ENCODE data around the gene POLN. TPM values are rescaled to one million over a fixed set of nuclear protein-coding genes. Genes with fewer than 3 reads are reported as not detected.

Gene POLN
- total and polyA plus RNA-seq, 8 donors, result 0.29 to 5.1 (median 1.4) TPM; not detected in 2

DNA sequence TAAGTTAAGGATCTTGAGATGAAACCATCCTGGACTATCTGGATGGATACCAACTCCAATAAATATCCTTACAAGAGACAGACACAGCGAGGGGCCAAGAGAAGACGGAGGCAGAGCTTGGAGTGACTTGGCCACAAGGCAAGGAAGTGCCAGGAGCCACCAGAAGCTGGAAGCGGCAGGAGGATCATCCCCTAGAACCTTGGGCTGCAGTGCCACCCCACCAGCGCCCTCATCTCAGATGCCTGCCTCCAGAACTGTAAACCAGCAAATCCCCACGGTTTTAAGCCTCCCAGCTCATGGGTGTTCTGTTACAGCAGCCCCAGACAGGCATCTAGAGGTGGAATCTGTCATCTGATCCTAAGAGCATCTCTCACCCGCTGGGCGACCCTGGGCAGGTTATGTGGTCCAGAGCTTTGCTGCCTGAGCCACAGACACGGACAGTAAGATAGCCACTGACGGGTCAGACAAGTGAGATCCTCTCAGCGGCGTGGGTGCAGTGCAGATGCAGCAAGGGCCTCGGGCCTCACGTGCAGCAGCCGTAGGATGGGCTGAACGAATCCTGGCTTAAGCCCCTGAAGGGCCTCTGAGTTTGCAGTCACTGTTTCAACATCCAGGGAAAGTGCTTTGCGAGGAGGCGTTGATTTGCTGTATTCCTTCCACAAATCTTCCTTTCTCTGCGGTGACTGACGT is 45.1 kb upstream of the POLN start:
- no peak for DNase-seq
- H3K27me3 ChIP-seq, result no peaks in the 10 kb centered on the region
- H3K9me3 ChIP-seq, result no peaks in the 10 kb centered on the region
- H3K4me3 ChIP-seq, result no peak overlapping the region
- H3K4me1 ChIP-seq, result peaks cover 0 to 2% (median under 1%) of the 10 kb centered on the region in 4 donors
- intact Hi-C loops (cut with DNase I; ENCODE audit: low total_unique reads), result no loop called here
- TF ChIP-seq POLR2A (IDR thresholded peaks at IDR 0.05), result no peak
- no peak for TF ChIP-seq CTCF (IDR thresholded peaks at IDR 0.05)
- TF ChIP-seq POLR2AphosphoS5 (IDR thresholded peaks at IDR 0.05), result no peak
- no peak for TF ChIP-seq EP300 (IDR thresholded peaks at IDR 0.05)
- 75 to 84% (median 79%) methylated on average over 13 to 19 of the region's 19 CpGs for WGBS, 5 donors
- peaks cover 0 to 4% (median 2%) of the 10 kb centered on the region in 4 donors for H3K36me3 ChIP-seq
- no peak overlapping the region for H3K27ac ChIP-seq

DNA sequence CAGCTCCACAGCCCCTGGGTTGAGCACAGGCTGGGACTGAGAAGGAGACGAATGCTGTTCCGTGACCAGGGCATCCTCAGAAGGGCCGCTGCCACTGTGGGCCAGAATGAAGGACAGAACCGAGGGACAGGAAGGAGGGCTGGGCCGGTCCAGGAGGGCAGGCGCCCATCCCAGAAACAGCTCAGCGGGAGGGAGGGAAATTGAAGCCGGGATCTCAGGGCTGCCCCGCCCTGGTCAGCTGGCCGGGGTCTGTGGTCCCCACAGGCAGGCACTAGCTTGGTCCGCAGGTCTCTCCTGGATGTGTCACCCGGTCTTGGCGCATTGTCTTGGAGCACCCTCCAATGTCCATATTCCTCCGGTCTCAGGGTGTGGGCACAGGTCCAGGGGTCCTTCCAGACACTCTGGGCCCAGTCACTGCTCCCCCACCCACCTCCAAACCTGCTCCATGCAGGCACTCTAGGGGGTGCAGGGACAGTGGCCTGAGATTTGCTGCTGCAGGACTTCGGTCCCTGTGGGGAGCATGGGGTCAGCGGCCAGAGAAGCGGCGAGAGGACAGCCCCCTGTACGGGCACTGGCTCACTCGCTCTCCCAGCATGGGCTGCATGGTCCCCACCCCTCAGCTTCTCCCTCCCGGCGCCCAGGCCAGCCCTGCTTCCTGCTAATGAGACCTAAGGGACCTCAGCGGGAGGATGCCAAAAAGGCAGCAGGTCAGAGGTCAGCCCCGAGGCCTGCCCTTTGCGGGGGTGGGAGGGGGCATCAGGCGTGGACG is 43.9 kb upstream of the POLN start:
- Histone ChIP-seq H3K27me3 (no peaks in the 10 kb centered on the region), H3K4me1 (no peaks in the 10 kb centered on the region), H3K27ac (no peak overlapping the region), H3K36me3 (peaks cover 0 to 4% (median 2%) of the 10 kb centered on the region in 4 donors), H3K4me3 (no peak overlapping the region), H3K9me3 (no peaks in the 10 kb centered on the region)
- intact Hi-C loops (cut with DNase I; ENCODE audit: low total_unique reads), result no loop called here
- no peak for DNase-seq
- TF ChIP-seq POLR2AphosphoS5 (IDR thresholded peaks at IDR 0.05) (no peak), POLR2A (IDR thresholded peaks at IDR 0.05) (no peak), EP300 (IDR thresholded peaks at IDR 0.05) (no peak), CTCF (IDR thresholded peaks at IDR 0.05) (no peak)
- 80 to 83% (median 82%) methylated on average over 23 to 27 of the region's 27 CpGs for WGBS, 5 donors

GRCh38 chr4:2284934-2285612 is 43.2 kb upstream of the POLN start:
- no peak overlapping the region for H3K27ac ChIP-seq
- no peaks in the 10 kb centered on the region for H3K9me3 ChIP-seq
- TF ChIP-seq POLR2A (IDR thresholded peaks at IDR 0.05), result no peak
- no peak for TF ChIP-seq POLR2AphosphoS5 (IDR thresholded peaks at IDR 0.05)
- TF ChIP-seq EP300 (IDR thresholded peaks at IDR 0.05), result no peak
- no peak for TF ChIP-seq CTCF (IDR thresholded peaks at IDR 0.05)
- intact Hi-C loops (cut with DNase I; ENCODE audit: low total_unique reads), result no loop called here
- H3K27me3 ChIP-seq, result no peaks in the 10 kb centered on the region
- no peak overlapping the region for H3K4me3 ChIP-seq
- H3K36me3 ChIP-seq, result peaks cover 0 to 4% (median 2%) of the 10 kb centered on the region in 4 donors
- no peak for DNase-seq
- no peaks in the 10 kb centered on the region for H3K4me1 ChIP-seq
- 80 to 90% (median 86%) methylated on average over 14 to 15 of the region's 15 CpGs for WGBS, 5 donors

GRCh38 chr4:2284161-2284933 is 42.4 kb upstream of the POLN start:
- WGBS, 5 donors, result 92 to 96% (median 95%) methylated on average over 20 to 23 of the region's 23 CpGs
- H3K27me3 ChIP-seq, result no peaks in the 10 kb centered on the region
- no peaks in the 10 kb centered on the region for H3K4me1 ChIP-seq
- no peak overlapping the region for H3K4me3 ChIP-seq
- peaks cover 0 to 4% (median 0%) of the 10 kb centered on the region in 4 donors for H3K36me3 ChIP-seq
- intact Hi-C loops (cut with DNase I; ENCODE audit: low total_unique reads), result no loop called here
- no peak for DNase-seq
- no peak overlapping the region for H3K27ac ChIP-seq
- TF ChIP-seq EP300 (IDR thresholded peaks at IDR 0.05), result no peak
- TF ChIP-seq POLR2A (IDR thresholded peaks at IDR 0.05), result no peak
- TF ChIP-seq CTCF (IDR thresholded peaks at IDR 0.05), result no peak
- no peak for TF ChIP-seq POLR2AphosphoS5 (IDR thresholded peaks at IDR 0.05)
- H3K9me3 ChIP-seq, result no peaks in the 10 kb centered on the region

Measured in stomach (tissue), 9 donors.